ENCODE measurements around the gene ZNF800.

Gene ZNF800

GRCh38 chr7:127379642-127380041 is 12.9 kb downstream of the ZNF800 start:
- H3K4me3 ChIP-seq (ENCODE audit: low read depth, low read length) = no peak overlapping the region
- no peak for DNase-seq (ENCODE audit: low read depth)
- TF ChIP-seq CTCF (IDR thresholded peaks at IDR 0.05; ENCODE audit: insufficient read depth, low read depth, low read length, missing control alignments) = no peak

- H3K4me3 ChIP-seq (ENCODE audit: low read depth, low read length) = no peak overlapping the region
- TF ChIP-seq CTCF (IDR thresholded peaks at IDR 0.05; ENCODE audit: insufficient read depth, low read depth, low read length, missing control alignments) = no peak
- no peak for DNase-seq (ENCODE audit: low read depth)
These were observed 14.0 kb downstream of the ZNF800 start for GRCh38 chr7:127378537-127378936.

GRCh38 chr7:127377425-127377824 is 15.1 kb downstream of the ZNF800 start:
- H3K4me3 ChIP-seq (ENCODE audit: low read depth, low read length) = no peak overlapping the region
- TF ChIP-seq CTCF (IDR thresholded peaks at IDR 0.05; ENCODE audit: insufficient read depth, low read depth, low read length, missing control alignments) = no peak
- DNase-seq (ENCODE audit: low read depth) = no peak

- TF ChIP-seq CTCF (IDR thresholded peaks at IDR 0.05; ENCODE audit: insufficient read depth, low read depth, low read length, missing control alignments) = no peak
- no peak overlapping the region for H3K4me3 ChIP-seq (ENCODE audit: low read depth, low read length)
- no peak for DNase-seq (ENCODE audit: low read depth)
These were observed 16.9 kb downstream of the ZNF800 start for GRCh38 chr7:127375631-127376030.

- H3K4me3 ChIP-seq (ENCODE audit: low read depth, low read length) = no peak overlapping the region
- DNase-seq (ENCODE audit: low read depth) = no peak
- TF ChIP-seq CTCF (IDR thresholded peaks at IDR 0.05; ENCODE audit: insufficient read depth, low read depth, low read length, missing control alignments) = no peak
These were observed 24.8 kb downstream of the ZNF800 start for GRCh38 chr7:127367679-127368078.

- H3K4me3 ChIP-seq (ENCODE audit: low read depth, low read length) = no peak overlapping the region
- no peak for DNase-seq (ENCODE audit: low read depth)
- no peak for TF ChIP-seq CTCF (IDR thresholded peaks at IDR 0.05; ENCODE audit: insufficient read depth, low read depth, low read length, missing control alignments)
These were observed 25.8 kb downstream of the ZNF800 start for GRCh38 chr7:127366680-127367079.

GRCh38 chr7:127365957-127366315 is 26.6 kb downstream of the ZNF800 start:
- no peak overlapping the region for H3K4me3 ChIP-seq (ENCODE audit: low read depth, low read length)
- DNase-seq (ENCODE audit: low read depth) = no peak
- no peak for TF ChIP-seq CTCF (IDR thresholded peaks at IDR 0.05; ENCODE audit: insufficient read depth, low read depth, low read length, missing control alignments)
